Esophagus muscularis mucosa (tissue), 3 donors: Measurements from ENCODE around the gene UBE2N.

Experiments used
- POLR2A ChIP-seq: fragments of 450-650 bp; IDR thresholded peaks from one replicate; pipeline ENCODE4 v1.6.1; 2017; ENCODE audit warnings: antibody characterized with exemption, moderate library complexity, mild to moderate bottlenecking, low read depth
- POLR2AphosphoS5 ChIP-seq, 2 donors: sonication (generic); formaldehyde crosslinking; IDR thresholded peaks; one replicate each; pipeline ENCODE4 v1.6.1; 2017; ENCODE audit warnings: antibody characterized with exemption in 2 of 2
- TF ChIP-seq, protein P1 (sequence below), 3 experiments: fragments of 200-600 bp in 2 of 3; fragments of 450-650 bp in 1 of 3; sonication (generic) in 2 of 3; IDR thresholded peaks; one replicate each; pipeline ENCODE4 v1.5.1; 2017 to 2019; ENCODE audit warnings: antibody characterized with exemption in 3 of 3, mild to moderate bottlenecking in 2 of 3, moderate library complexity in 1 of 3

DNA sequence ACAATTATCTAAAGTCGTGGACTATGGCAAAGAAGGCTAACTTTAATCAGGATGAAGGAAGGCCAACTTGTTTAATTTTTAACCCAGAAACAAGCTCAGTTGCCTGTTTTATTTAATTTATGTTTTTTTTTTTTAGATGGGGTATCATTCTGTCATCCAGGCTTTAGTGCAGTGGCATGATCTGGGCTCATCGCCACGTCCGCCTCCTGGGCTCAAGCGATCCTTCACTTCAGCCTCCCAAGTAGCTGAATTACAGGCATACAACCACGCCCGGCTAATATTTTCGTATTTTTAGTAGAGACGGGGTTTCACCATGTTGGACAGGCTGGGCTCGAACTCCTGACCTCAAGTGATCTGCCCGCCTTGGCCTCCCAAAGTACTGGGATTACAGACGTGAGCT lies 44.3 kb downstream of the UBE2N start:
- TF ChIP-seq, protein P1, sequence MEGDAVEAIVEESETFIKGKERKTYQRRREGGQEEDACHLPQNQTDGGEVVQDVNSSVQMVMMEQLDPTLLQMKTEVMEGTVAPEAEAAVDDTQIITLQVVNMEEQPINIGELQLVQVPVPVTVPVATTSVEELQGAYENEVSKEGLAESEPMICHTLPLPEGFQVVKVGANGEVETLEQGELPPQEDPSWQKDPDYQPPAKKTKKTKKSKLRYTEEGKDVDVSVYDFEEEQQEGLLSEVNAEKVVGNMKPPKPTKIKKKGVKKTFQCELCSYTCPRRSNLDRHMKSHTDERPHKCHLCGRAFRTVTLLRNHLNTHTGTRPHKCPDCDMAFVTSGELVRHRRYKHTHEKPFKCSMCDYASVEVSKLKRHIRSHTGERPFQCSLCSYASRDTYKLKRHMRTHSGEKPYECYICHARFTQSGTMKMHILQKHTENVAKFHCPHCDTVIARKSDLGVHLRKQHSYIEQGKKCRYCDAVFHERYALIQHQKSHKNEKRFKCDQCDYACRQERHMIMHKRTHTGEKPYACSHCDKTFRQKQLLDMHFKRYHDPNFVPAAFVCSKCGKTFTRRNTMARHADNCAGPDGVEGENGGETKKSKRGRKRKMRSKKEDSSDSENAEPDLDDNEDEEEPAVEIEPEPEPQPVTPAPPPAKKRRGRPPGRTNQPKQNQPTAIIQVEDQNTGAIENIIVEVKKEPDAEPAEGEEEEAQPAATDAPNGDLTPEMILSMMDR (IDR thresholded peaks at IDR 0.05), result no peak
- no peak for TF ChIP-seq POLR2A
- TF ChIP-seq POLR2AphosphoS5 (IDR thresholded peaks at IDR 0.05), result no peak
